Adrenal gland (tissue), 12 donors: Measurements from ENCODE around the gene CACNA1C. TPM values are rescaled to one million over a fixed set of nuclear protein-coding genes. Genes with fewer than 3 reads are reported as not detected.

Source experiments
- DNase-seq, 7 donors: peaks; one replicate each; pipeline ENCODE4 v3.0.0-alpha.2; 2019 to 2020
- H3K27ac ChIP-seq, 5 donors: fragments of 200-600 bp; sonication (generic) in 4 of 5; 1 replicate in 3 of 5; 2 replicates in 2 of 5; pipeline versions ENCODE4 v1.5.1 to v1.8.0; 2016 to 2020; ENCODE audit warnings: mild to moderate bottlenecking in 1 of 5
- H3K27me3 ChIP-seq: fragments of 200-600 bp; 2 replicates; pipeline ENCODE4 v1.8.0; 2021
- H3K36me3 ChIP-seq, 2 donors: fragments of 200-600 bp; replicated peaks in 1 of 2; 1 replicate in 1 of 2; 2 replicates in 1 of 2; pipeline versions ENCODE4 v1.5.1 to v1.8.0; 2018 to 2022
- H3K4me1 ChIP-seq, 2 donors: fragments of 200-600 bp; replicated peaks in 1 of 2; 1 replicate in 1 of 2; 2 replicates in 1 of 2; pipeline versions ENCODE4 v1.5.1 to v1.8.0; 2018 to 2021
- H3K4me3 ChIP-seq, 4 donors: fragments of 200-600 bp; sonication (generic) in 3 of 4; one replicate each; pipeline ENCODE4 v1.5.1; 2016 to 2018
- H3K9me3 ChIP-seq, 3 donors: fragments of 200-600 bp; sonication (generic) in 1 of 3; replicated peaks in 1 of 3; 1 replicate in 2 of 3; 2 replicates in 1 of 3; pipeline versions ENCODE4 v1.5.1 to v1.8.0; 2016 to 2021
- CTCF ChIP-seq, 6 experiments: fragments of 450-650 bp in 4 of 6; fragments of 200-600 bp in 2 of 6; sonication (generic) in 1 of 6; IDR thresholded peaks; 1 replicate in 5 of 6; 2 replicates in 1 of 6; pipeline versions ENCODE4 v1.5.1 to v1.8.0; 2016 to 2021; ENCODE audit warnings: antibody characterized with exemption in 6 of 6, mild to moderate bottlenecking in 2 of 6, moderate library complexity in 1 of 6
- POLR2A ChIP-seq, 2 donors: fragments of 450-650 bp; IDR thresholded peaks; one replicate each; pipeline ENCODE4 v1.6.1; 2017; ENCODE audit warnings: antibody characterized with exemption in 2 of 2, mild to moderate bottlenecking in 2 of 2, moderate library complexity in 1 of 2
- WGBS, 4 donors: extraction: QIAGEN DNeasy Blood & Tissue Kit in 2 of 4; methylation state at CpG; one replicate each; pipeline versions ENCODE4 v1.1.5 to v1.1.7; 2013 to 2017; 5-methylcytosine and 5-hydroxymethylcytosine counted together
- intact Hi-C, 2 donors: fragments of 100-400 bp; cut with DNase I; formaldehyde crosslinking; loops; one replicate each; pipeline versions ENCODE4 v1.14.1 to v1.15.0; 2022 to 2023
- polyA plus RNA-seq, 3 donors: library from polyadenylated mRNA; stranded (reverse); fragments of 200-250 nt in 2 of 3; fragments of 350-450 nt in 1 of 3; fragmentation: Illumina TruSeq in 1 of 3; extraction: RNeasy Lipid Tissue Mini Kit (QIAGEN cat#74804) in 1 of 3; gene quantifications; one replicate each; pipeline ENCODE4 v1.2.3, GENCODE V29; 2013 to 2014
- total RNA-seq, 9 donors: library from RNA; depleted of rRNA in 4 of 9; stranded (reverse); fragments of >200 nt in 4 of 9; fragments of 120-200 nt in 1 of 9; fragmentation: NEBNext Ultra II Directional in 1 of 9; extraction: Animal tissue kit (Norgen Biotek cat#: 25700) in 1 of 9; gene quantifications; one replicate each; pipeline versions ENCODE4 v1.1.0 to v1.2.4, GENCODE V29; 2013 to 2023
- donor health status: healthy with polysubstance abuse.
- donor health status: Bipolar disorder and iron deficiency.
- donor health status: DM: yes; HTN: yes; CAD: no.
- donor health status: DM: no; HTN: no; CAD: no.
- donor health status: DM: no; HTN: no; CAD: no.
- donor health status: DM: yes; HTN: yes; CAD: no.

CACNA1C gene
- total and polyA plus RNA-seq, 12 donors: 1.4 to 5.8 (median 3.5) TPM

- Histone ChIP-seq H3K9me3 (no peaks in the 10 kb centered on the region), H3K4me3 (no peak overlapping the region), H3K27ac (no peak overlapping the region), H3K4me1 (no peaks in the 10 kb centered on the region), H3K36me3 (no peaks in the 10 kb centered on the region), H3K27me3 (no peaks in the 10 kb centered on the region)
- WGBS, 4 donors: 84 to 89% (median 85%) methylated on average over 4 to 10 of the region's 10 CpGs
- no peak for DNase-seq
- TF ChIP-seq POLR2A (IDR thresholded peaks at IDR 0.05) (no peak), CTCF (IDR thresholded peaks at IDR 0.05) (no peak)
- intact Hi-C loops: no loop called here
Measured at GRCh38 chr12:2481951-2482350, 429.2 kb downstream of the CACNA1C start.

GRCh38 chr12:2482938-2483660, 430.3 kb downstream of the CACNA1C start:
- no peak for DNase-seq
- WGBS, 4 donors: 78 to 90% (median 81%) methylated on average over 13 of the region's 13 CpGs

GRCh38 chr12:2483713-2484112, 430.9 kb downstream of the CACNA1C start:
- TF ChIP-seq POLR2A (IDR thresholded peaks at IDR 0.05): no peak
- TF ChIP-seq CTCF (IDR thresholded peaks at IDR 0.05): no peak
- Histone ChIP-seq H3K4me3 (no peak overlapping the region), H3K9me3 (no peaks in the 10 kb centered on the region), H3K27me3 (no peaks in the 10 kb centered on the region), H3K27ac (no peak overlapping the region), H3K4me1 (no peaks in the 10 kb centered on the region), H3K36me3 (no peaks in the 10 kb centered on the region)
- no peak for DNase-seq
- intact Hi-C loops: no loop called here
- WGBS, 4 donors: 84 to 88% (median 87%) methylated on average over 3 of the region's 3 CpGs

More at GRCh38 chr12:2482938-2483660, 430.3 kb downstream of the CACNA1C start:
- Histone ChIP-seq H3K4me1 (no peaks in the 10 kb centered on the region), H3K27me3 (no peaks in the 10 kb centered on the region), H3K36me3 (no peaks in the 10 kb centered on the region), H3K9me3 (no peaks in the 10 kb centered on the region), H3K4me3 (no peak overlapping the region), H3K27ac (no peak overlapping the region)
- no peak for TF ChIP-seq POLR2A (IDR thresholded peaks at IDR 0.05)
- TF ChIP-seq CTCF (IDR thresholded peaks at IDR 0.05): no peak
- intact Hi-C loops: no loop called here

GRCh38 chr12:2484141-2484776, 431.5 kb downstream of the CACNA1C start:
- no peak for DNase-seq
- H3K36me3 ChIP-seq: no peaks in the 10 kb centered on the region

More at GRCh38 chr12:2484141-2484776, 431.5 kb downstream of the CACNA1C start:
- 77 to 88% (median 85%) methylated on average over 12 to 13 of the region's 13 CpGs for WGBS, 4 donors
- TF ChIP-seq POLR2A (IDR thresholded peaks at IDR 0.05): no peak
- TF ChIP-seq CTCF (IDR thresholded peaks at IDR 0.05): no peak
- H3K27me3 ChIP-seq: no peaks in the 10 kb centered on the region
- H3K27ac ChIP-seq: no peak overlapping the region
- intact Hi-C loops: no loop called here
- no peaks in the 10 kb centered on the region for H3K4me1 ChIP-seq
- H3K9me3 ChIP-seq: no peaks in the 10 kb centered on the region
- H3K4me3 ChIP-seq: no peak overlapping the region
